Neural cell (in vitro differentiated cells): ENCODE measurements around the gene KIF5A.

ENCODE experiments used
- CTCF ChIP-seq: fragments of 450-650 bp; IDR thresholded peaks from 2 replicates; pipeline ENCODE4 v1.5.1; 2014; ENCODE audit warnings: antibody characterized with exemption, mild to moderate bottlenecking, moderate library complexity; ENCODE audit not compliant: poor library complexity, severe bottlenecking
- EP300 ChIP-seq: fragments of 450-650 bp; conservative IDR thresholded peaks from 2 replicates; pipeline ENCODE4 v1.6.1; 2014; ENCODE audit warnings: antibody characterized with exemption, mild to moderate bottlenecking, moderate library complexity; ENCODE audit not compliant: poor library complexity, severe bottlenecking
- EZH2 ChIP-seq: fragments of 200-600, 300-800 bp; shearing (Covaris generic), sonication (generic); IDR thresholded peaks from 2 replicates; pipeline ENCODE4 v1.6.1; 2014; ENCODE audit warnings: antibody characterized with exemption, low read length, borderline replicate concordance, mild to moderate bottlenecking; ENCODE audit not compliant: insufficient read depth, poor library complexity, severe bottlenecking
- MXI1 ChIP-seq: fragments of 450-650 bp; conservative IDR thresholded peaks from 2 replicates; pipeline ENCODE4 v1.6.1; 2014; ENCODE audit warnings: antibody characterized with exemption, mild to moderate bottlenecking; ENCODE audit not compliant: poor library complexity, severe bottlenecking
- POLR2AphosphoS5 ChIP-seq: IDR thresholded peaks from 2 replicates; pipeline ENCODE4 v1.6.1; 2012
- REST ChIP-seq: IDR thresholded peaks from 2 replicates; pipeline ENCODE4 v1.6.1; 2012; ENCODE audit warnings: borderline replicate concordance
- TAF1 ChIP-seq: IDR thresholded peaks from 2 replicates; pipeline ENCODE4 v1.6.1; 2012; ENCODE audit warnings: low read depth

- TF ChIP-seq CTCF (no peak), EZH2 (no peak), POLR2AphosphoS5 (no peak), REST (no peak), MXI1 (no peak), TAF1 (no peak), EP300 (no peak)
Measured at GRCh38 chr12:57582440-57582839, 32.6 kb downstream of the KIF5A start.
